DOHH2 (cell line): ENCODE results near the gene IL17D.
"Not testable (repeated sequence)": the region's sequence is repeated elsewhere in the genome, so short reads cannot be mapped to it uniquely, and the experiment has no call there.

Source experiments
- H3F3A ChIP-seq: fragments of 200-600 bp; sonication (generic), shearing (Covaris generic); 2 replicates; pipeline ENCODE4 v1.6.0; 2016; ENCODE audit warnings: antibody characterized with exemption, mild to moderate bottlenecking; ENCODE audit not compliant: control insufficient read depth, insufficient read depth
- H3K27ac ChIP-seq: fragments of 200-600 bp; sonication (generic); 2 replicates; pipeline ENCODE4 v1.5.1; 2014; ENCODE audit warnings: low read depth, mild to moderate bottlenecking, low read length, moderate library complexity
- H3K27me3 ChIP-seq: fragments of 200-600 bp; sonication (generic); 2 replicates; pipeline ENCODE4 v1.6.1; 2014; ENCODE audit warnings: mild to moderate bottlenecking, low read length, mixed read lengths; ENCODE audit not compliant: control insufficient read depth
- H3K36me3 ChIP-seq: fragments of 200-600 bp; sonication (generic); 2 replicates; pipeline ENCODE4 v1.6.1; 2014; ENCODE audit warnings: mild to moderate bottlenecking, low read length, moderate library complexity, mixed read lengths; ENCODE audit not compliant: control insufficient read depth
- H3K4me1 ChIP-seq: fragments of 200-600 bp; sonication (generic); 2 replicates; pipeline ENCODE4 v1.6.1; 2014; ENCODE audit warnings: mild to moderate bottlenecking, low read length, mixed read lengths; ENCODE audit not compliant: control insufficient read depth
- H3K4me2 ChIP-seq: fragments of 200-600 bp; sonication (generic); 2 replicates; pipeline ENCODE4 v1.6.0; 2014; ENCODE audit warnings: mild to moderate bottlenecking, low read length, moderate library complexity
- H3K4me3 ChIP-seq: fragments of 200-600 bp; sonication (generic); 2 replicates; pipeline ENCODE4 v1.5.1; 2014; ENCODE audit warnings: mild to moderate bottlenecking, low read length, mixed read lengths
- H3K79me2 ChIP-seq: fragments of 200-600 bp; sonication (generic); 2 replicates; pipeline ENCODE4 v1.6.1; 2014; ENCODE audit warnings: mild to moderate bottlenecking, low read length, mixed read lengths; ENCODE audit not compliant: control insufficient read depth
- H3K9me2 ChIP-seq: fragments of 200-600 bp; sonication (generic); replicated peaks from 2 replicates; pipeline ENCODE4 v1.6.1; 2014; ENCODE audit warnings: mild to moderate bottlenecking, low read length, mixed read lengths; ENCODE audit not compliant: control insufficient read depth
- H3K9me3 ChIP-seq: fragments of 200-600 bp; sonication (generic); 2 replicates; pipeline ENCODE4 v1.6.1; 2014; ENCODE audit warnings: antibody characterized with exemption, low read length, mixed read lengths; ENCODE audit not compliant: control insufficient read depth, insufficient read depth
- H4K20me1 ChIP-seq: fragments of 200-600 bp; sonication (generic); 2 replicates; pipeline ENCODE4 v1.6.0; 2014; ENCODE audit warnings: low read depth, mild to moderate bottlenecking, antibody characterized with exemption, low read length, moderate library complexity; ENCODE audit not compliant: control insufficient read depth, insufficient read depth
- CTCF ChIP-seq: fragments of 200-600 bp; sonication (generic); IDR thresholded peaks from one replicate; pipeline ENCODE4 v1.5.1; 2014; ENCODE audit warnings: antibody characterized with exemption, mild to moderate bottlenecking, low read depth, low read length; ENCODE audit not compliant: poor library complexity, severe bottlenecking
- EZH2phosphoT487 ChIP-seq: fragments of 200-600 bp; sonication (generic); IDR thresholded peaks from 2 replicates; pipeline ENCODE4 v1.6.1; 2017; ENCODE audit warnings: borderline replicate concordance, mild to moderate bottlenecking, antibody characterized with exemption, low read length, moderate library complexity, mixed read lengths

The IL17D gene

GRCh38 chr13:20676213-20676612 is 27.3 kb upstream of the IL17D start:
- TF ChIP-seq EZH2phosphoT487, result no peak
- TF ChIP-seq CTCF, result no peak
- Histone ChIP-seq H3K9me3 (no peaks in the 10 kb centered on the region), H3K4me1 (no peaks in the 10 kb centered on the region), H3K27ac (no peak overlapping the region), H3K79me2 (no peaks in the 10 kb centered on the region), H3K9me2 (no peaks in the 10 kb centered on the region), H3K36me3 (no peaks in the 10 kb centered on the region), H3K27me3 (no peaks in the 10 kb centered on the region), H4K20me1 (no peaks in the 10 kb centered on the region), H3K4me3 (no peak overlapping the region), H3F3A (no peaks in the 10 kb centered on the region), H3K4me2 (no peak overlapping the region)

GRCh38 chr13:20678606-20679005 is 24.9 kb upstream of the IL17D start:
- not testable (repeated sequence) for H3K4me3 ChIP-seq, H3K9me3 ChIP-seq, H4K20me1 ChIP-seq, H3K27ac ChIP-seq, H3K27me3 ChIP-seq, H3K79me2 ChIP-seq, H3K4me1 ChIP-seq, H3F3A ChIP-seq, H3K4me2 ChIP-seq, H3K36me3 ChIP-seq, H3K9me2 ChIP-seq

GRCh38 chr13:20679879-20680278 is 23.6 kb upstream of the IL17D start:
- Histone ChIP-seq H3K4me2 (no peak overlapping the region), H3K79me2 (no peaks in the 10 kb centered on the region), H3F3A (no peaks in the 10 kb centered on the region), H4K20me1 (no peaks in the 10 kb centered on the region), H3K27me3 (no peaks in the 10 kb centered on the region), H3K36me3 (no peaks in the 10 kb centered on the region), H3K9me3 (no peaks in the 10 kb centered on the region), H3K27ac (no peak overlapping the region), H3K4me1 (no peaks in the 10 kb centered on the region), H3K9me2 (no peaks in the 10 kb centered on the region), H3K4me3 (no peak overlapping the region)
- TF ChIP-seq CTCF (no peak), EZH2phosphoT487 (no peak)

- Histone ChIP-seq H3K4me2 (no peak overlapping the region), H3K27me3 (no peaks in the 10 kb centered on the region), H3F3A (no peaks in the 10 kb centered on the region), H4K20me1 (no peaks in the 10 kb centered on the region), H3K36me3 (no peaks in the 10 kb centered on the region), H3K4me1 (no peaks in the 10 kb centered on the region), H3K79me2 (no peaks in the 10 kb centered on the region), H3K4me3 (no peak overlapping the region), H3K27ac (no peak overlapping the region), H3K9me3 (no peaks in the 10 kb centered on the region), H3K9me2 (no peaks in the 10 kb centered on the region)
- no peak for TF ChIP-seq CTCF
- no peak for TF ChIP-seq EZH2phosphoT487
Measured at GRCh38 chr13:20680416-20681080, 23.0 kb upstream of the IL17D start.

- not testable (repeated sequence) for H3K4me3 ChIP-seq
Measured at GRCh38 chr13:20681481-20681880, 22.0 kb upstream of the IL17D start.

More at GRCh38 chr13:20681481-20681880, 22.0 kb upstream of the IL17D start:
- not testable (repeated sequence) for H3K4me1 ChIP-seq, H3K4me2 ChIP-seq, H3K9me3 ChIP-seq, H3K79me2 ChIP-seq, H3K27ac ChIP-seq, H3F3A ChIP-seq, H3K36me3 ChIP-seq, H3K9me2 ChIP-seq, H4K20me1 ChIP-seq, H3K27me3 ChIP-seq
